NCI-H524 (cell line): ENCODE measurements around the gene YTHDC2.

Experiments
- DNase-seq, 2 experiments: peaks; one replicate each; lab custom pipeline; 2025; lab: John Stamatoyannopoulos, UW

Gene YTHDC2

GRCh38 chr5:113513384-113514288 is at the start of gene YTHDC2:
Gene YTHDC2 (plus strand): TSS chr5:113513694. CDS start chr5:113513896, 202 bp downstream.
- peak; percentile 65 to 89 for DNase-seq

GRCh38 chr5:113474100-113474728 is 39.3 kb upstream of the YTHDC2 start:
- no peak for DNase-seq

GRCh38 chr5:113478691-113479090 is 34.8 kb upstream of the YTHDC2 start:
- DNase-seq, result no peak

GRCh38 chr5:113480243-113480642 is 33.3 kb upstream of the YTHDC2 start:
- DNase-seq, result no peak

- DNase-seq, result peak in 1 of 2 experiments; percentile 23
Measured at GRCh38 chr5:113487416-113487780, 26.1 kb upstream of the YTHDC2 start.

GRCh38 chr5:113487781-113488644 is 25.5 kb upstream of the YTHDC2 start, which contains the start of gene MCC:
Gene MCC (minus strand): TSS chr5:113488453.
- peak; percentile 82 to 88 for DNase-seq

GRCh38 chr5:113488645-113489184 is 24.8 kb upstream of the YTHDC2 start:
- peak in 1 of 2 experiments; percentile 48 for DNase-seq

- no peak for DNase-seq
Measured at GRCh38 chr5:113489299-113489698, 24.2 kb upstream of the YTHDC2 start.

GRCh38 chr5:113490317-113490716 is 23.2 kb upstream of the YTHDC2 start:
- DNase-seq, result no peak

- no peak for DNase-seq
Measured at GRCh38 chr5:113491022-113491421, 22.5 kb upstream of the YTHDC2 start.

- DNase-seq, result no peak
Measured at GRCh38 chr5:113493446-113493845, 20.0 kb upstream of the YTHDC2 start.

GRCh38 chr5:113495422-113495841 is 18.1 kb upstream of the YTHDC2 start:
- DNase-seq, result no peak

- DNase-seq, result no peak
Measured at GRCh38 chr5:113502073-113502472, 11.4 kb upstream of the YTHDC2 start.

GRCh38 chr5:113503146-113503545 is 10.3 kb upstream of the YTHDC2 start:
- DNase-seq, result no peak

GRCh38 chr5:113505181-113505580 is 8.3 kb upstream of the YTHDC2 start:
- no peak for DNase-seq

GRCh38 chr5:113507601-113508000 is 5.9 kb upstream of the YTHDC2 start:
- no peak for DNase-seq

- DNase-seq, result no peak
Measured at GRCh38 chr5:113508756-113509155, 4.7 kb upstream of the YTHDC2 start.

- peak; percentile 43 to 84 for DNase-seq
Measured at GRCh38 chr5:113510836-113511451, 2.5 kb upstream of the YTHDC2 start.

GRCh38 chr5:113512341-113512740 is 1.2 kb upstream of the YTHDC2 start:
- DNase-seq, result no peak

- no peak for DNase-seq
Measured at GRCh38 chr5:113514289-113514635, 768 bp downstream of the YTHDC2 start.

- DNase-seq, result no peak
Measured at GRCh38 chr5:113518884-113519283, 5.4 kb downstream of the YTHDC2 start.

GRCh38 chr5:113519412-113519811 is 5.9 kb downstream of the YTHDC2 start:
- no peak for DNase-seq
